Activated T-cell treated with anti-CD3 and anti-CD28 coated beads, Interleukin-2, amount 50 U/mL, for 24 hours (primary cell): ENCODE data around the gene PPIL1.

Source experiments
- DNase-seq: peaks from one replicate; pipeline ENCODE4 v3.0.0-alpha.2; 2020
- H3K27ac Mint-ChIP-seq: 2 replicates; pipeline ENCODE4 v1.8.0; 2020; ENCODE audit warnings: mild to moderate bottlenecking, mixed read lengths
- H3K27me3 Mint-ChIP-seq: 2 replicates; pipeline ENCODE4 v1.8.0; 2020; ENCODE audit warnings: mixed read lengths
- H3K36me3 Mint-ChIP-seq: 2 replicates; pipeline ENCODE4 v1.8.0; 2020; ENCODE audit warnings: low read depth, mixed read lengths
- H3K4me1 Mint-ChIP-seq: 2 replicates; pipeline ENCODE4 v1.8.0; 2020; ENCODE audit warnings: low read depth, mixed read lengths
- H3K4me3 Mint-ChIP-seq: 2 replicates; pipeline ENCODE4 v1.8.0; 2020; ENCODE audit warnings: mild to moderate bottlenecking, moderate library complexity, mixed read lengths
- H3K9me3 Mint-ChIP-seq: 2 replicates; pipeline ENCODE4 v1.8.0; 2020; ENCODE audit warnings: mixed read lengths

Gene PPIL1

GRCh38 chr6:36873612-36874442 lies 776 bp downstream of the PPIL1 start:
- Mint-ChIP-seq H3K4me1 (peaks cover 50% of the 10 kb centered on the region), H3K9me3 (no peaks in the 10 kb centered on the region), H3K36me3 (peaks cover 54% of the 10 kb centered on the region), H3K27ac (peak overlapping the region; percentile 99), H3K4me3 (peak overlapping the region; percentile 94), H3K27me3 (peaks cover 6% of the 10 kb centered on the region)
- DNase-seq, result no peak

- Mint-ChIP-seq H3K27ac (peak overlapping the region; percentile 99), H3K36me3 (peaks cover 61% of the 10 kb centered on the region), H3K27me3 (peaks cover 3% of the 10 kb centered on the region), H3K9me3 (no peaks in the 10 kb centered on the region), H3K4me1 (peaks cover 55% of the 10 kb centered on the region), H3K4me3 (peak overlapping the region; percentile 94)
- DNase-seq, result no peak
Measured at GRCh38 chr6:36873115-36873514, 1.5 kb downstream of the PPIL1 start.

GRCh38 chr6:36871686-36872085 lies 2.9 kb downstream of the PPIL1 start:
- Mint-ChIP-seq H3K9me3 (no peaks in the 10 kb centered on the region), H3K27me3 (no peaks in the 10 kb centered on the region), H3K27ac (peak overlapping the region; percentile 90), H3K4me1 (peaks cover 69% of the 10 kb centered on the region), H3K4me3 (peak overlapping the region; percentile 28), H3K36me3 (peaks cover 75% of the 10 kb centered on the region)
- no peak for DNase-seq

GRCh38 chr6:36867471-36868224 lies 7.0 kb downstream of the PPIL1 start:
- Mint-ChIP-seq H3K27me3 (no peaks in the 10 kb centered on the region), H3K27ac (peak overlapping the region; percentile 28), H3K4me1 (peaks cover 86% of the 10 kb centered on the region), H3K4me3 (no peak overlapping the region), H3K9me3 (no peaks in the 10 kb centered on the region), H3K36me3 (peaks cover 94% of the 10 kb centered on the region)
- no peak for DNase-seq

GRCh38 chr6:36865835-36866234 lies 8.8 kb downstream of the PPIL1 start:
- H3K27ac Mint-ChIP-seq, result peak overlapping the region; percentile 68
- H3K27me3 Mint-ChIP-seq, result no peaks in the 10 kb centered on the region
- H3K4me1 Mint-ChIP-seq, result peaks cover 76% of the 10 kb centered on the region
- DNase-seq, result no peak
- H3K9me3 Mint-ChIP-seq, result no peaks in the 10 kb centered on the region
- no peak overlapping the region for H3K4me3 Mint-ChIP-seq
- peaks cover 92% of the 10 kb centered on the region for H3K36me3 Mint-ChIP-seq

- Mint-ChIP-seq H3K27ac (no peak overlapping the region), H3K27me3 (no peaks in the 10 kb centered on the region), H3K4me3 (no peak overlapping the region), H3K4me1 (peaks cover 63% of the 10 kb centered on the region), H3K9me3 (no peaks in the 10 kb centered on the region), H3K36me3 (peaks cover 88% of the 10 kb centered on the region)
- no peak for DNase-seq
Measured at GRCh38 chr6:36863670-36864540, 10.7 kb downstream of the PPIL1 start.

- H3K27ac Mint-ChIP-seq, result peak overlapping the region; percentile 54
- peaks cover 59% of the 10 kb centered on the region for H3K4me1 Mint-ChIP-seq
- H3K27me3 Mint-ChIP-seq, result no peaks in the 10 kb centered on the region
- no peak overlapping the region for H3K4me3 Mint-ChIP-seq
- DNase-seq, result no peak
- no peaks in the 10 kb centered on the region for H3K9me3 Mint-ChIP-seq
- H3K36me3 Mint-ChIP-seq, result peaks cover 88% of the 10 kb centered on the region
Measured at GRCh38 chr6:36862848-36863382, 11.7 kb downstream of the PPIL1 start.

GRCh38 chr6:36862164-36862847 lies 12.3 kb downstream of the PPIL1 start:
- Mint-ChIP-seq H3K27ac (peak overlapping the region; percentile 41), H3K4me1 (peaks cover 53% of the 10 kb centered on the region), H3K4me3 (no peak overlapping the region), H3K27me3 (no peaks in the 10 kb centered on the region), H3K9me3 (no peaks in the 10 kb centered on the region), H3K36me3 (peaks cover 85% of the 10 kb centered on the region)
- no peak for DNase-seq

- no peaks in the 10 kb centered on the region for H3K9me3 Mint-ChIP-seq
- peaks cover 85% of the 10 kb centered on the region for H3K36me3 Mint-ChIP-seq
- no peak overlapping the region for H3K4me3 Mint-ChIP-seq
- no peak overlapping the region for H3K27ac Mint-ChIP-seq
- DNase-seq, result no peak
- H3K4me1 Mint-ChIP-seq, result peaks cover 31% of the 10 kb centered on the region
- no peaks in the 10 kb centered on the region for H3K27me3 Mint-ChIP-seq
Measured at GRCh38 chr6:36860126-36860525, 14.5 kb downstream of the PPIL1 start.

- no peaks in the 10 kb centered on the region for H3K9me3 Mint-ChIP-seq
- DNase-seq, result no peak
- H3K27ac Mint-ChIP-seq, result no peak overlapping the region
- no peak overlapping the region for H3K4me3 Mint-ChIP-seq
- peaks cover 18% of the 10 kb centered on the region for H3K4me1 Mint-ChIP-seq
- H3K27me3 Mint-ChIP-seq, result no peaks in the 10 kb centered on the region
- peaks cover 85% of the 10 kb centered on the region for H3K36me3 Mint-ChIP-seq
Measured at GRCh38 chr6:36858407-36858981, 16.1 kb downstream of the PPIL1 start.

GRCh38 chr6:36857325-36857724 lies 17.3 kb downstream of the PPIL1 start:
- Mint-ChIP-seq H3K36me3 (peaks cover 85% of the 10 kb centered on the region), H3K4me1 (peaks cover 8% of the 10 kb centered on the region)

GRCh38 chr6:36856277-36856676 lies 18.3 kb downstream of the PPIL1 start:
- Mint-ChIP-seq H3K36me3 (peaks cover 88% of the 10 kb centered on the region), H3K4me1 (peaks cover 6% of the 10 kb centered on the region), H3K4me3 (no peak overlapping the region), H3K27me3 (no peaks in the 10 kb centered on the region), H3K27ac (no peak overlapping the region), H3K9me3 (no peaks in the 10 kb centered on the region)
- DNase-seq, result no peak

More at GRCh38 chr6:36857325-36857724, 17.3 kb downstream of the PPIL1 start:
- H3K4me3 Mint-ChIP-seq, result no peak overlapping the region
- H3K27ac Mint-ChIP-seq, result no peak overlapping the region
- no peaks in the 10 kb centered on the region for H3K9me3 Mint-ChIP-seq
- no peaks in the 10 kb centered on the region for H3K27me3 Mint-ChIP-seq
- DNase-seq, result no peak

- Mint-ChIP-seq H3K4me1 (peaks cover 4% of the 10 kb centered on the region), H3K27me3 (no peaks in the 10 kb centered on the region), H3K36me3 (peaks cover 88% of the 10 kb centered on the region)
Measured at GRCh38 chr6:36855750-36856149, 18.9 kb downstream of the PPIL1 start.

More at GRCh38 chr6:36855750-36856149, 18.9 kb downstream of the PPIL1 start:
- Mint-ChIP-seq H3K4me3 (no peak overlapping the region), H3K27ac (no peak overlapping the region), H3K9me3 (no peaks in the 10 kb centered on the region)
- no peak for DNase-seq
